Activated CD4-positive, alpha-beta T cell treated with anti-CD3 and anti-CD28 coated beads for 36 hours (primary cell): ENCODE results near the gene UTP11. TPM values are rescaled to one million over a fixed set of nuclear protein-coding genes. Genes with fewer than 3 reads are reported as not detected.
A peak's percentile ranks its signal among the peaks of the same experiment; 100 is the strongest.

Experiments used
- ATAC-seq: fragments of 200-7000 bp; cut with Tn5 transposase; one replicate; pipeline ENCODE4 v1.10.0; 2021; ENCODE audit warnings: mild to moderate bottlenecking, moderate library complexity
- CTCF ChIA-PET: fragments of 350-600 bp; sonication (Branson Sonifier 250); formaldehyde crosslinking; loops from one replicate; lab custom pipeline; 2021; ENCODE audit warnings: antibody characterized with exemption; lab: Charles Lee
- POLR2A ChIA-PET: fragments of 350-600 bp; sonication (Branson Sonifier 250); formaldehyde crosslinking; loops from one replicate; lab custom pipeline; 2021; ENCODE audit warnings: antibody characterized with exemption, inconsistent platforms; lab: Charles Lee
- DNase-seq: peaks from one replicate; pipeline ENCODE4 v3.0.0-alpha.2; 2020
- H3K27ac Mint-ChIP-seq: one replicate; pipeline ENCODE4 v1.8.0; 2021; ENCODE audit warnings: mixed read lengths
- H3K27me3 Mint-ChIP-seq: one replicate; pipeline ENCODE4 v1.8.0; 2021; ENCODE audit warnings: mixed read lengths
- H3K36me3 Mint-ChIP-seq: one replicate; pipeline ENCODE4 v1.8.0; 2021; ENCODE audit warnings: low read depth, mixed read lengths
- H3K4me1 Mint-ChIP-seq: one replicate; pipeline ENCODE4 v1.8.0; 2021; ENCODE audit warnings: mixed read lengths
- H3K4me3 Mint-ChIP-seq: one replicate; pipeline ENCODE4 v1.8.0; 2021; ENCODE audit warnings: mild to moderate bottlenecking, moderate library complexity, mixed read lengths
- H3K9me3 Mint-ChIP-seq: one replicate; pipeline ENCODE4 v1.8.0; 2021; ENCODE audit warnings: low read depth, mixed read lengths
- intact Hi-C, 2 experiments: fragments of 100-400 bp; cut with DNase I in 1 of 2; cut with micrococcal nuclease in 1 of 2; formaldehyde crosslinking; loops; one replicate each; pipeline versions ENCODE4 v1.14.2 to v1.15.1; 2022 to 2024; cut with DNase I, micrococcal nuclease
- total RNA-seq, 2 experiments: library from RNA; stranded (reverse); gene quantifications; one replicate each; pipeline ENCODE4 v1.2.3, GENCODE V29; 2021

Gene UTP11
- total RNA-seq, 2 experiments from 2014 or later, result 68.9 to 82.4 TPM

DNA sequence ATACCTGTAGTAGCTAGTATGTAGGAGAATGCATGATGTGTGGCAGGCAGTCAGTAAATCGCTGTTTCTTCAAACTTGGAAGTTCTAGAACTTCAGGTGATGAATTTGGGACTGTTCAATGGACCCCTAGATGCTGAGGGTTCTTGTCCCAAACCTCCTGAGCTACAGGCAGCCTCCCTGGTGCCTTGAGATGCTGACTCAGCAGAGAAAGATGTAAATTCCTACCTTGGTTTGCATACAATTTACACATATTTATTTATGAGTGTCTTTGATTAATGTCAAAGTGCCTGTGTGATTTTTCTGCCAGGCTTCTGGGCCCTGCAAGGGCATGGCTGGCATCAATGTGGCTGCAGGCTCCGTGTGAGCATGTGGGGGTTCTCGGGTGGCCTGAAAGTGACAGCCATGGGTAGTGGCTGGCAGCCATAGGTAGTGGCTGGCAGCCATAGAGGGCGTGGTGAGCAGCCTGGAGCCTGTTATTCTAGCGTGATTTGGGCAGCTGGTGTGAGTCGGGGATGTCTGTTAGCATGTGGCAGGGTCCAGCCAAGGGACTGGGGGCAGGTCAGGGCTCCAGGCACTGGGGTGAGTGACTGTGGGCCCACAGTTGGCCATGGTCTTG is 47.2 kb downstream of the UTP11 start:
- CTCF ChIA-PET, result interaction anchor here (0.7 kb wide), 1 partner anchor 12 kb away, joined by 3 read pairs; no protein-coding TSS in a partner anchor
- H3K36me3 Mint-ChIP-seq, result no peaks in the 10 kb centered on the region

DNA sequence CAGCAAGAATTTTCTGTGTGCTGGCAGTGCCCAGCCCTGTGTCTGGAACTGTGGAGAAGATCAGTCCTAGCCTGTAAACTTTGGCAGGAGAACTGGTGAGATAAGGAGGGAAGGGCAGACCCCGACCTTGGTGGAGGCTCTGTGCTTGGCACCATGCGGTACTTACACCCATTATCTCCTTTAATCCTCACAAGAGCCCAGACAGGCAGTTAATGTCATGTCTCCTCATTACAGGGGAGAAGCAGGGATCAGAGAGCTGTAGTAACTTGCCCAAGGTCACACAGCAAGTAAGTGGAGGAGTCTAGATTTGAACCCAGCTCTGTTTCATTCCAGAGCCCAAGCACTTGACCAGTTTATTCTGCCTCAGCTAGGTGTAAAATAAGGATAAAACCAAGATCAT is 48.0 kb downstream of the UTP11 start:
- ChIA-PET CTCF (no interaction called here), POLR2A (no interaction called here)
- Mint-ChIP-seq H3K27ac (no peak overlapping the region), H3K9me3 (no peaks in the 10 kb centered on the region), H3K4me1 (peaks cover 6% of the 10 kb centered on the region), H3K36me3 (no peaks in the 10 kb centered on the region), H3K27me3 (no peaks in the 10 kb centered on the region), H3K4me3 (no peak overlapping the region)
- ATAC-seq, result no peak
- intact Hi-C loops, result no loop called here
- no peak for DNase-seq

More for the DNA sequence above, 47.2 kb downstream of the UTP11 start:
- Mint-ChIP-seq H3K4me1 (peaks cover 6% of the 10 kb centered on the region), H3K27me3 (peaks cover 4% of the 10 kb centered on the region), H3K9me3 (no peaks in the 10 kb centered on the region), H3K4me3 (no peak overlapping the region), H3K27ac (no peak overlapping the region)
- DNase-seq, result no peak
- POLR2A ChIA-PET, result no interaction called here
- ATAC-seq, result no peak
- intact Hi-C loops, result no loop called here

DNA sequence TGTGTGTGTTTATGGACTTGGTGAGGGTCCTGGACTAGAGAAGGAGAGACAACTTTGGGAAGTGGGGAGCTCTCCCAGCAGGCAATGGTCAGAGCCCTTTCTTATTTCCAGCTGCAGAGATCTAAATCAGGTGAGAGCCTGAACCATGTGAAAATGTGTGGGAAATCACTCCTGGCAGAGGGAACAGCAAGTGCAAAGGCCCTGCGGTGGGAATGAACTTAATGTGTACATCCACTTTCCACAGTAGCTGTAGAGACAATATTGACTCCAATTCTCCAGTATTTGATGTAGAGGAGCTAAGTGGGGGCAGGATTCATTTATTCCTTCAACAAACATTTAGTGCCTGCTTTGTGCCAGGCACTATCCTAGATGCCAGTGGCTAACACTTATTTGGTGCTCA is 48.8 kb downstream of the UTP11 start:
- H3K36me3 Mint-ChIP-seq, result no peaks in the 10 kb centered on the region
- peaks cover 6% of the 10 kb centered on the region for H3K4me1 Mint-ChIP-seq
- no peak overlapping the region for H3K4me3 Mint-ChIP-seq
- ATAC-seq (no peak), DNase-seq (no peak)
- ChIA-PET CTCF (interaction anchor here (1.1 kb wide), 1 partner anchor 758 kb away, joined by 3 read pairs; no protein-coding TSS in a partner anchor), POLR2A (no interaction called here)
- intact Hi-C loops, result no loop called here
- no peak overlapping the region for H3K27ac Mint-ChIP-seq
- no peaks in the 10 kb centered on the region for H3K9me3 Mint-ChIP-seq
- H3K27me3 Mint-ChIP-seq, result no peaks in the 10 kb centered on the region

DNA sequence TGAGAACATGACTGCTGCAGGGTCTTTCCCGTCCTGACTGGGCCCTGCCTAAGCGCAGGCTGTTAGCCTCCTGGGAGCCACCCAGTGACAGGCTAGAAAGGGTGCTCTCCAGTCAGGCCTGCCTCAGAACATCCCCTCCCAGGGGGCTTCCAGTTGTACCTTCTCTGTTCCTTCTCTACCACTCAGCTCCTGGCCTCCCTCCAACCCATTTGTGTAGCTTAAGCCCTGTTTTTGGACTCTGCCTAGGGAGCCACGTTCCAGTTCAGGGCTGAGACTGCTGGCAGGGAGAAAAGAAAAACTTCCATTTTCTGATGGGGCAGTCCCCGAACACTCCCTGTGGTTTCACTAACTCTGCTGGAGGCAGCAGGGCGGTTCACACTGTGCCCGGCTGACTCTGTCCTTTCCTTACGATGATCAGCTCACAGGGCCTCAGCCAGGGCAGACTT is 49.4 kb downstream of the UTP11 start:
- H3K36me3 Mint-ChIP-seq, result no peaks in the 10 kb centered on the region
- no peaks in the 10 kb centered on the region for H3K9me3 Mint-ChIP-seq
- no peak overlapping the region for H3K4me3 Mint-ChIP-seq
- ChIA-PET POLR2A (no interaction called here), CTCF (interaction anchor here (0.6 to 1.1 kb wide), 2 partner anchors 11 to 758 kb away, joined by 3 read pairs; no protein-coding TSS in a partner anchor)
- DNase-seq, result peak; percentile 33
- ATAC-seq, result peak; percentile 81
- intact Hi-C loops, result no loop called here
- H3K27me3 Mint-ChIP-seq, result no peaks in the 10 kb centered on the region
- peaks cover 6% of the 10 kb centered on the region for H3K4me1 Mint-ChIP-seq
- H3K27ac Mint-ChIP-seq, result no peak overlapping the region

DNA sequence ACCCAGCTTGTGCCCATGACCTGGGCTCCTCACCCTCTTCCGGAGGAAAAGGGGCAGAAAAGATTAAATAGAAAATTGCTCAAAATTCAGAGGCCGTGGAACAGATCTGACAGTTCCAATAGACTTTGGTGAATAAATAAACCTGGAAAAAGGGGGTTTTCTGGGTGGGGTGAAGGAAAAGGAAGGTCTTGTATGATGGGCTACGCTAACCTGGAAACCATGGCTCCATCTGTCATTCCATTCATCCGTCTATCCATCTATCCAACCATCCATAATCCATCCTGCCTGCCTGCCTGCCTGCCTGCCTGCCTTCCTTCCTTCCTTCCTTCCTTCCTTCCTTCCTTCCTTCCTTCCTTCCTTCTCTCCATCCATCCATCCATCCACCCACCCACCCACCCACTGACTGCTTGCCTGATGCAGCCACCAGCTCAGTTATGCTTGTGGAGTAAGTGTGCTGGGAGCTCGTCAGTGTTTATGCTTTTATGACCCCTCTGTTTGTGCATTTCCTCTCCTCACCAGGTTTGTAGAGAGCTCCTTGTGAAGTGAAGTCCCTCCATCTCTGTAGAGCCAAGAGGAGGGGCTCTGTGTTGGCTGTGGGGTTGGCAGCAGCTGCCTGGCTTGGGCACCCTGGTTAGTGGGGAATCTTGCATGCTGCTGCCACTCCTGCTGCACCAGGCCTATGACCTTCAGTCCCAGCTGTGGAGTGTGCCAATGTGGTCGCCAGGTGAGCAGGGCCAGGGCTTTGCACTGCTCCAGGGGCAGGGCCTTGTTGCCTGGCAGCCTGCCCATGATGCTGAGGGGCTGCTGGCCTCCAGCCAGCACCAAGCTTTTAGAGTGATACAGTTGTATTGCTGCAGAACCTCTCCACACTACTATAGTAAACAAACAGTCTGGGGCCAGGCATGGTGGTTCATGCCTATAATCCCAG is 50.1 kb downstream of the UTP11 start:
- Mint-ChIP-seq H3K27ac (no peak overlapping the region), H3K9me3 (no peaks in the 10 kb centered on the region), H3K27me3 (peaks cover 4% of the 10 kb centered on the region), H3K4me1 (peaks cover 6% of the 10 kb centered on the region), H3K4me3 (no peak overlapping the region), H3K36me3 (no peaks in the 10 kb centered on the region)
- POLR2A ChIA-PET, result no interaction called here
- intact Hi-C loops, result no loop called here
- ATAC-seq (no peak), DNase-seq (no peak)
- CTCF ChIA-PET, result interaction anchor here (0.6 to 1.1 kb wide), 3 partner anchors 10 to 757 kb away, joined by 3 read pairs; no protein-coding TSS in a partner anchor

DNA sequence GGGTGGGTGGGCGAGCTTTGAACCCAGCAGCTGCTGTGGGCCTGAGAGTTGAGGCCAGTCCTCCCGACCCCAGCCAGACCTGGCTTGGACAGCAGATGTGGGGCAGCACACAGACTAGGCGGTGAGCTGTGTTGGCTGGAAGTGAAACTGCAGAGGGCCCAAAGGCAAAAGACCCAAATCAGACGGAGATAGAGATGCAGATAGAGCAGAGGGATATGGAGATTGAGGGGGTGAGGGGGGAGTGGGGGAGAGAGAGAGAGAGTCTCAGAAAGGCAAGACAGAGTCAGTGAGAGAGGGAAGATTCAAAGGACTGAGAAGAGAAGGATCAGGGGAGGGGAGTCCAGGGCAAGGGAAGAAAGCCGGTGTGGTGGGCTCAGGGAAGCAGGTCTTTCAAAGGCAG is 51.1 kb downstream of the UTP11 start:
- H3K4me1 Mint-ChIP-seq, result peaks cover 6% of the 10 kb centered on the region
- H3K36me3 Mint-ChIP-seq, result no peaks in the 10 kb centered on the region
- H3K4me3 Mint-ChIP-seq, result no peak overlapping the region
- H3K27me3 Mint-ChIP-seq, result peaks cover 9% of the 10 kb centered on the region
- POLR2A ChIA-PET, result no interaction called here
- no peaks in the 10 kb centered on the region for H3K9me3 Mint-ChIP-seq
- H3K27ac Mint-ChIP-seq, result no peak overlapping the region
- CTCF ChIA-PET, result no interaction called here
- intact Hi-C loops, result no loop called here
- no peak for DNase-seq
- ATAC-seq, result no peak

DNA sequence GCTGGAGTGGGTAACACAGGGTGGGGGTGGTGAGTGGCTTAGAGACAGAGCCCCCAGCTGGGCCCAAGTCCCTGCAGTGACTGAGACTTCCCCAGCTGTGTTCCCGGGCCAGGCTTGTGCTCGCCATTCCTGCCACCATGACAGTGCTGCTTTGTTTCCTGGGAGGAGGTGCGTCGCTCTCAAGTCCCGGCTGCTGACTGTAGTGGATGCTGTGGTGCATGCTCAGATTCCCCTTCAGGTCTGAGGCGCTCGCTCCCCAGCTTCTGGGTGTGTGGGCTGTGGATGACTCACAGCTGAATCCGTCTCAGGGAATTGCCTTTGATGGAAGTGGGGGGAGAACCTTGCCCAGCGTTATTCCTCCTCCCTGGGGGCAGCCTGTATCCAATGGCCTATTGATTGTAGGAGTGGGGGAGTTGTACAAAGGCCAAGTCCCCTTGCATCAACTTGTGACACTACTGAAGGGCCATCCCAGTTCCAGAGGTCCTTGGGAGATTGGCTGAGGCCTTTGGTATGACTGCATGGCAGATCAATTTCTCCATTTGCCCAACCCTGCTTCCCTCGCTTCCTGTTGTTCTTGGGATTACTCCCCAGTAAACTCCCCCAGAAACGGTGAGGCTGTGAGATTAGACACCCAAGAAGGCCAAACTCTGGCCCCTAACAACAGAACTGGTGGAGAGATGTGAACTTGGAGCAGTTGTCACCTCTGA is 51.8 kb downstream of the UTP11 start:
- ATAC-seq, result no peak
- Mint-ChIP-seq H3K4me1 (peaks cover 6% of the 10 kb centered on the region), H3K27me3 (peaks cover 13% of the 10 kb centered on the region), H3K4me3 (no peak overlapping the region), H3K9me3 (no peaks in the 10 kb centered on the region), H3K27ac (no peak overlapping the region), H3K36me3 (no peaks in the 10 kb centered on the region)
- POLR2A ChIA-PET, result no interaction called here
- no peak for DNase-seq
- CTCF ChIA-PET, result interaction anchor here (0.6 to 1.2 kb wide), 2 partner anchors 23 to 36 kb away, joined by 3 to 4 read pairs; no protein-coding TSS in a partner anchor
- intact Hi-C loops, result no loop called here

DNA sequence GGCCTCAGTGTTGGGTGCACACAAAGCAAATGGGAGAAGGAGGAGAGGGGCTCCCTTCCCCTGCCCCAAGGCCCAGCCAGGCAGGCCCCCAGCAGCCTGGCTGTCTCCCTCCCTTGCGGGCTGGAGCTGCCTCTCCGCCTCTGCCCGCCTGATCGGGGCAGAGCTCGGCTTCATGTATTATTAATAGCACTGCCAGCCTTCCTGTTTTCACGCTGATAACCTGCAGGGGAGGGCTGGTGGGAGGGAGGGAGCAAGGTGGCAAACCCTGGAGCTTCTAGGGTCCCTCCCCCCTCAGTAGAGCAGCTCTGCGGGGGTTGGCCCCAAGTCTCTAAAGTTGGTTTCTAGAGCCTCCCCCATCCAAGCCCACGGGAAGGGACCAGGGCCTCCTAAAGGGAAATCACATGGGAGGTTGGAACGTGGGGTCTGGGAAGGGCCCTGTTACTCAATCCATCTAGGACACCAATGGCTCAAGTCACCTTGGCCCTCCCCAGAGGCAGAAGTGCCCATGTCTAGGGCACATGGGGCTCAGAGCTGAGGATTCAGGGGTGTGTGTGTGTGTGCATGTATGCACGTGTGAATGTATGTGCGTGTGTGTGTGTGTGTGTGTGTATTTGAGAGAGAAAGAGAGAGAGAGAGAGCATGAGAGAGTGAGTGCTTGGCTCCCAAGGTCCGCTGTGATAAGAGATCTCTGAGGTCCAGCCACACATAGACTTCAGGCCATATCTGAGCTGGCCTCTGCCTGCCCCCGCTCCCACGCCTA is 55.9 kb downstream of the UTP11 start:
- intact Hi-C loops, result no loop called here
- Mint-ChIP-seq H3K27me3 (peaks cover 33% of the 10 kb centered on the region), H3K4me3 (no peak overlapping the region), H3K27ac (no peak overlapping the region), H3K4me1 (no peaks in the 10 kb centered on the region), H3K36me3 (no peaks in the 10 kb centered on the region), H3K9me3 (no peaks in the 10 kb centered on the region)
- ATAC-seq (no peak), DNase-seq (no peak)
- ChIA-PET POLR2A (no interaction called here), CTCF (interaction anchor here (0.6 to 0.8 kb wide), 3 partner anchors 20 to 46 kb away, joined by 4 to 7 read pairs (median 6); no protein-coding TSS in a partner anchor)

DNA sequence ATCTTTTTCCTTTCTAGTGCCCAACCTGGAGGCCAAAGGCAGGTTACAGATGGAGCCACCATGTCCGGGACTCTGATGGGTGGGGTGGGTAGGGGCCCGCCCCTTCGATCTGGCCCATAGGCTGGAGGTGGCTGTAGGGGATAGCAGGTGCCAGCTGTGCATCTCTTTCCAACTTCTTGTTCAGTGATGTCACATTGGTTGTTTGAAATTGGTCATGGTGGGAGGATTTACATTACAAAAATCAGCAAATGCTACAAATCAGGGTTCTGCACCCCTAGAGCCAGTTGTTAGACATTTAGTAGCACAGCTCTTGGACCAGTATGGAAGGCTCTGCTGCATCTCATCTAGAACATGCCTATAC is 56.4 kb downstream of the UTP11 start:
- Mint-ChIP-seq H3K4me1 (no peaks in the 10 kb centered on the region), H3K4me3 (no peak overlapping the region), H3K27me3 (peaks cover 34% of the 10 kb centered on the region), H3K36me3 (no peaks in the 10 kb centered on the region), H3K9me3 (no peaks in the 10 kb centered on the region), H3K27ac (no peak overlapping the region)
- ChIA-PET POLR2A (no interaction called here), CTCF (interaction anchor here (0.6 kb wide), 1 partner anchor 46 kb away, joined by 6 read pairs; no protein-coding TSS in a partner anchor)
- ATAC-seq (no peak), DNase-seq (no peak)
- intact Hi-C loops, result no loop called here

DNA sequence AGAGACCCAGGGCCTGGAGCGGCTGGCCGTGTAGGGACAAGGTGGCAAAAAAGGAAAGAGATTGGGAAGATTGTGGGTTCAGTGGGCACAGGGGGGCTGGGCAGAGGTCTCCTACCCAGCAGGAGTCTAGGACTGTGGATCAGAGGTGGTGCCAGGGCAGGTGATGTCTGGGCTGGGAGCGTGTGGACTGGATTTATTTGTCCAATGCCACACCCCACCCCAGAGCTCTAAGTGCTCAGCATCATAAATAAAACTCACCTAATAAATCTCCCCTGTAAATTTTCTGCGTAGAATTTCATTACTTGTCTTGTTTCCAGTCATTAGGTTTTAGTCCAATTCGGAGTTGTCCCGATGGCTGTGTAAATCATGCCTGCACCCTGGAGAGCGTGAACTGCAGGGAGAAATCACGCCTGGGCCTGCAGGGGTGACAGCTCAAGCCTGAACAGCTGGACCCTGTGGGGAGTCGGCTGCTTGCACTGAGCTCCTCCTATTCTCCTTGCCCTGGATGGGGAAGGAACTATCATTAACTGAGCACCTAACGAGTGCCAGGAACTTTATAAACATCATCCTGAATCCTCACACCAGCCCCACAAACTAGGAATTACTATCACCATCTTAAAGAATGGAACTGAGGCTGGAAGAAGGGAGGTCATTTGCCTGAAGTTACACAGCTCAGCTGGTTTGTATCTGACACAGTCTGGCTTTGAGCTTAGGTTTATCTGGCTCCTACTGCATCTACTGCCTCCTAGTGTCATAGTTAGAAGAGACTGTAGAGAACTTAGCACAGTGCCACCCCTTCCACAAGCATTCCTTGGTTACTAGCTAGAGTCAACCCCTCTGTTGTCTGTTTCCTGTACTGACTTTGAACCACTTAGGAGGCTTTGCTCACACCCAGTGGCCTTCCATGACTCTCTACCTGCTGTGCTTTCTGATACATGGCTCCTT is 59.0 kb downstream of the UTP11 start:
- Mint-ChIP-seq H3K4me1 (no peaks in the 10 kb centered on the region), H3K27ac (no peak overlapping the region), H3K9me3 (no peaks in the 10 kb centered on the region), H3K4me3 (no peak overlapping the region), H3K27me3 (peaks cover 34% of the 10 kb centered on the region), H3K36me3 (no peaks in the 10 kb centered on the region)
- intact Hi-C loops, result loop anchor here (1.0 to 5.0 kb wide), 2 partner anchors 44 to 45 kb away; no protein-coding TSS in a partner anchor
- no peak for DNase-seq
- CTCF ChIA-PET, result interaction anchor here (0.5 to 2.1 kb wide), 15 partner anchors 10 to 332 kb away, joined by 3 to 27 read pairs (median 3); partner anchors contain the start of gene SF3A3
- ATAC-seq, result peak; percentile 96
- POLR2A ChIA-PET, result interaction anchor here (1.2 kb wide), 1 partner anchor 47 kb away, joined by 3 read pairs; no protein-coding TSS in a partner anchor
